ENCODE results near the gene ZBTB12.
"Not testable (repeated sequence)": the region's sequence is repeated elsewhere in the genome, so short reads cannot be mapped to it uniquely, and the experiment has no call there.

ZBTB12 gene

DNA sequence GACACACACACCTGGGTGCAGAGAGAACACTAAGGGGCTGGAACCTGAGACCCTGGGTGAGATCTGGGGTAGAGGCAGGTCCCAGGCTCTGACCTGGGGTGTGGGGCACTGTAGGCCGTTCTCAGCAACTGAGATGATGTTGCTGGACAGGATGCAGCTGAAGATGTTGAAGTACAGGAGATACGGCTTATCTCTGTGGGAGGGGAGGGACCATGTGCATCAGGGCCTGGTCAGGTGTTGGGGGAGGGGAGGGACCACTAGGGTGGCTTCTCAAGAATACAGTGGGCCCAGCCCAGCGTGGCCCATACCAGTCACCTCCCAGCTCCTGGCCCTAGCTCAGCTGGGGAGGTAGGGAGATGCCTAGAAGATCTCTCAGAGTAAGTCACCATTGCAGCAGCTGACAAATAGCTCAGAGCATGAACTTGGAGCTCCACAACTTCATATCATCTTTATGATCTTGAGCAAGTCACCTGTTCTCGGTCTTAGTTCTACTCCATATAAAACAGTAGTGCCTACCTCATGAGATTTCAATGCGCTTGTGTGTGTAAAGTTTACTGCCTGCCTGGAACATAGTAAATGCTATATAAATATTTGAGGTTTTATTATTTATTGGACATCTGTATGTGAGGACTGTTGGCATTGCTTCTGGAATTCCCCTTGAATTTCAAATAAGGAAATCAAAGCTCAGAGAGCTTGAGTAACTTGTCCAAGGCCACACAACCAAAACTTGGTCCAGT lies 26.9 kb downstream of the ZBTB12 start:
- no peak for DNase-seq

DNA sequence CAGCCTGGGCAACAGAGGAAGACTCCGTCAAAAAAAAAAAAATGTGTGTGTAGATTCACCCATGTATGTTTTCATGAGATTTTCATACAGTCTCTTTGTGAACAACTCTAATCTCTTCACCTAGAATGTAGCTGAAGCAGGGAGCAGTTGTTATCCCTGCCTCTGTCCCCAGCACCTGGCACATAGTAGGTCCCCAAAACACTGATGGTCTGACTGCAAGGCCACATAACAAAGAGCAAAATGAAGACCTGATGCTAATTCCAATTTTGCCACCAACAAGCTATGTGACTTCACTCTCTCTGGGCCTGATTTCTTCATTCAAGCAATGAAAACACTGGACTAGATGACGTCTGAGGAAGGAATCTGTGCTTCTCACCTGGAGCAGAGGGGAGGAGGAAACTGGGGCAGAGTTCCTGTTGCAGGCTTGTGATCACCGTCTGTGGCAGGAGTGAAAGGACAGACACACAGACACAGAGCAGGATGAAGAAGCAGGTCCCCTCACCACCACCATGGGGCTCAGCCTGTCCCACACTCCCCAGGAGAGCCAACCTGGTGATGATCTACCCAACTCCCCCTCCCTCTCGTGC lies 27.7 kb downstream of the ZBTB12 start:
- DNase-seq: no peak

DNA sequence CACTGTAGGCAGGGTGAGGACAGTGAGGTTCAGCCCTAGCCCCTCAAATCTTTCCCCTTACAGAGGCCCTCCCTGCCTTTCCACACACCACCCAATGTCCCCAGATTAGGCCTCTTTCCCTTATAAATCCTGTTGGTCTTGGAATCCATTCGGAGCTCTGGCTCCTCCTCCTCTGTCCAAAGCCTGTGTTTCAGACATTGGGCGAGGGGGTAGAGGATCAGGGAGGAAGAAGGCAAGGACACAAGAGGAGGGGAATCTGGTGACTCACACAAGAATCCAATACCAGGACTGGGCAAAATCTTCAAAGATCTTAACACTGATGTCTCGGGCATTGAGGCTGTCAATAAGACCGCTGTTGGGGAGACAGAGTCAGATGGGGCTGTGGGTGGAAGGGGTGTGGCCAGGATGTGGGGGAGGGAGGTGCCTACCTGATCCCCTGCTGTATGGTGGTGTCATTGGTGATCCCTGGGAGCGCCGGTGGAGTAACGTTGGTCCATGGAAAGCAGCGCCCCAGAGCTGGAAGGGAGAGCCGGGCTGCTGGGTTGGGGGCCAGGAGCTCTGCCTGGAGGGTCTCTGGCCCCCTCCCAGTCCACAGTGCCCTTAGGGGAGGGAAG lies 30.7 kb downstream of the ZBTB12 start:
- DNase-seq: no peak

- DNase-seq: no peak
These were observed 31.4 kb downstream of the ZBTB12 start for GRCh38 chr6:31870385-31870921.

DNA sequence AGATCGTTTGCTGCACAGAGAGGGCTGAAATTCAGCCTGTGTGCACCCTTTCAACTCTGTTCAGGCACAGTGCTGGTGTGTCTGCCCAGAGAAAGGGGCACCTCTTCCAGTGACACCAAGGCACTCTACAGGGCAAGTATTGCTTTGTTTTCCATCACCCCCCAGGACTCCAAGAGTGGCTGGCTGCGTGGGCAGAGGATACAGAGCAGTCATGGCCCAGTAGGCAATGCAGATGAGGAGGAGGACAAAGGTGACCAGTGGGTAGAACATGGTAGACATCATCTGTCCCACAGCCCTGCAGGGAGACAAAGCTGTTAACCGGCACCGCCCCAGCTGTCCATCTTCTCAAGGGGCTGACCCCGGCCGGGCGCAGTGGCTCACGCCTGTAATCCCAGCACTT lies 32.5 kb downstream of the ZBTB12 start:
- no peak for DNase-seq

DNA sequence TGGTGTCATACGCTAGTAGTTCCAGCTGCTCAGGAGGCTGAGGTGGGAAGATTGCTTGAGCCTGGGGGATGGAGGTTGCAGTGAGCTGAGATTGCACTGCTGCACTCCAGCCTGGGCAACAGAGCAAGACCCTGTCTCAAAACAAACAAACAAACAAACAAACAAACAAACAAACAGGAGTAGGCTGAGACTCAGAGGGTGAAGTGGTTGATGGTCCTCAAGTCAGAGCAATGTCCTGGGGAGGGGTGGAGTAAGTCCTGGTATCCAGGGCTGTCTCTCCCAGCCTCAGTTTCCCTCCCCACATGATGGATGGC lies 33.3 kb downstream of the ZBTB12 start:
- not testable (repeated sequence) for DNase-seq

DNA sequence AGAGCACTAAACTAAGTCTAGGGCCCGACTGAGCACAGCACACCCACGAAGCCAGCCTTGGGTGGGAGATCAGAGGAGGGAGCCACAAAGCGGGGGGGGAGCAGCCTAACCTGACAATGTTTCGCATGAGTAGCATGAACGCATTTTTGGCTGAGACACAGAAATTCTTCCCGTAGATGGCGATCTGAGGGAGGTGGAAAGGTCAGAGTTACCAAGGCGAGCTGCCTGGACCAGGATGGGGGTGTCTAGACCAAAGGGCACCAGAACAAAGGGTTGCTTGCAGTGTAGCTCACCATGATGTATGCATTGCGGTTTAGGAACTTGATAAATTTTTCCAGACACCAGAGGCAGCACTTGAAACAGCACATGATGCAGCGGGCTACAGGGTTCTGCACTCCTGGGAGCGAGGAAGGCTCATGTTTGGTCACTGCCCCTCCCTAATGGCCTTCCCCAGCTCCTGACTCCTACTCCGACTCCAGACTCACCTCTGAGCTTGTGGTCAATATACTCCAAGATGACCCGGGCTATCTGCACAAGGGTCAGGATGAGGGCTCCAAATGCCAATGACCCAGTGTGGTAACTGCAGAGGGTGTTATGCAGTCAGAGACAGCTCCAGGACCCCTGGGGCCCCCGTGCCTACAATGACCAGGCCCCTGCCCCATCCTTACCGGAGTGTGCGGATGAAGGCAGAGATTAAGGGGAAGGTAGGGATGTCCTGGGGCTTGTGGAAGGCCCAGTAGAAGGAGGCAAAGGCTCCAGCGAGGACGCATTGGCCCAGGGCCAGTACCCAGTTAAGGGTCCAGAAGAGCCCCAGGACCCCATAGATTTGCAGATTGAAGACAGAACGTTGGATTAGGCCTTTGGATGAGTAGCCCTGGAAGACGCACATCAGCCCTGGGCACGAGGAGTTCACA lies 36.4 kb downstream of the ZBTB12 start:
- no peak for DNase-seq

DNA sequence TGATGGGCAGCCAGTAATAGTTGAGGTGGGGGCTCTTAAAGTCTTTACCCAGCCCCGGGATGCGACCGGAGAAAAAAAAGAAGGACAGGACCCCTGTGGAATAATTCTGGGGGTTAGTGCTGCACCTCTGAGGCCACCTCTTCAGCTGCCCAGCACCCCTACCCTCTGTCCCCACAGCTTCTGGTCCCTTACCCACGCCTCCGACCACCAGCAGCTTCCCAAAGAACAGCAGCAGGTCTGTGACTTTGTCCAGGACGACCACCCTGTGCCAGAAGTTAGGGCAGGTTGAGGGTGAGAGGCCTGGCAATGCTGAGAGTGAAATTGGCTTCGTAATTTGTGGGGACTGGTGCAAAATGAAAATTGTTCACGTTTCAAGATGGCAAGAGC lies 37.1 kb downstream of the ZBTB12 start:
- DNase-seq: no peak

- DNase-seq: not testable (repeated sequence)
These were observed 37.7 kb downstream of the ZBTB12 start for GRCh38 chr6:31864123-31864562.

DNA sequence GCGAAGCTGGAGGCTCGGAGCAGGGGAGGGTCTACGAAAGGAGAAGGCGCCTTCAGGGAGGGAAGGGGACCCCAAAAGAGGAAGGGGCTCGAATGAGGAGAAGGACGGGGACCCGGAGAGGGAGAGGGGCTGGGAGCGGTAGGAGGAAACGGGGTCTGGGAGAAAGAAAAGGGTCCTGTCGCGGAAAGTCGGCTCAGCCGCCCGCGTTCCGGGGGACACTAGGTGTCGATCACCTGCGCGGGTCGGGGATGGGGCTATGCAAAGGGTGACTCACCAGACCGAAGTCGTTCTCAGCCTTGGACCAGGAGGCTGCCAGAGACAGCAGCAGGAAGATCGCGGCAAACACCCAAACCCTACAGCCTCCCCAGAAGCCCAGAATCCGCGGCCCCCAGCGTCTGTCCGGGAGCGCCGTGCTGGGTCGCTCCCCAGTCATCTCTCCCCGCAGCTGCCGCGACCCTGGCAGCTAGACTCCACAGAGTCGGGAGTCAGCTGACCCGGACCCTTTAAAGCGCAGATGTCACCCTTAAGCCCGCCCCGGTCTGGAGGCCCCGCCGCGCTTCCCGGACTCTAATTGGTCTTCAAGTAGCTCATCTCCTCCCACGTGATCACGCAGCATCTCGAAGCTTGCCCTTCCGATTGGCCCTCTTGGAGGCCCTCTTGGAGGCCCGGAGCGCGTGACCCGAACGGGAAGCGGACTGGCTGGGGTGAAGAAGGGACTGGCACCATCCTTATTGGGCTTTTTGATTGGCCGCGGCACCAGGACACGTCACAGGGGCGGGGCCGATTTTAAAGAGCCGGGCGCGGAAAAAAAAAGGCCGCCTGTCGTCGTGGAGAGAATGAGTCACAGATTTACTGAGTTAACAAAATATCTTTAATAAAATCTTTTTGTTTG lies 39.3 kb downstream of the ZBTB12 start, which contains the start of gene NEU1:
Gene NEU1 (minus strand): TSS at position 478 of the 892 bp plus-strand sequence. CDS start 45 bp downstream, at position 433.
- peak; percentile 97 for DNase-seq

- no peak for DNase-seq
These were observed 40.0 kb downstream of the ZBTB12 start for GRCh38 chr6:31861919-31862343.

- DNase-seq: no peak
These were observed 40.7 kb downstream of the ZBTB12 start for GRCh38 chr6:31861150-31861549.

DNA sequence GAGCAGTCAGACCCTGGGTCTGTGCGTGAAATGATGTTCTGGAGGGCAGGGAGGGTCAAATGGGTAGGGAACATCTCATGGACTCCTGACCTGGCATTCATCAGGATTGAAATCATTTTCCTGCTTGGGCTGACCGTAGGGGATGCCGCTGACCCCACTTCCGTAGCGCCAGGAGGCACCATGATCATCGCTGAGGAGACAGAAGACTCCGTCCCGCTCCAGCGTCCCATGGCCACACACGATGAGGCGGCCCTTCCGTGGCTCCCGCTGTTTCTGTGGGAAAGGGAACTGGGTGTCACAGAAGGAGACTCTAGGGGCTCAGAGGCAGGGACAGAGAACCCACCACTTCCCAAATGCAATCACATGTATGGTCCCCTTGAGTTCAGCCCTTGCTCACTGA lies 41.5 kb downstream of the ZBTB12 start:
- no peak for DNase-seq

DNA sequence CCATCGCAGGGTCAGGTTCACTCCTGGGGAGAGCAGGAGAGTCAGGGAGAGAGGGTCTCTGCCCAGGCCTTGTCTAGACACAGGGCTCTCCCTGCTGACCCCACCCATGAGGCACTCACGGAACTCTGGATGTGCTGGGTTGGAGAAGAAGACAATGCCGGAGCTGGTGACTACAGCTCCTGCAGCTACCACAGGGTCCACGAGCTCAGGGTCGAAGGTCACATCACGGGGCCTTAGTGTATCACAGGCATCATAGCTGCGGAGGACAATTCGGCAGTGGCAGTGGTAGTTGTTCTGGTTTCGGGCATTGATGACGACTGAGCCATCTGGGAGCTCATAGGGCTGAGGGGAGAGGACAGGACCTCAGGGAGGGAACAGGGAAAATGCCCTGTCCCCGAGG lies 42.0 kb downstream of the ZBTB12 start:
- no peak for DNase-seq

GRCh38 chr6:31858707-31859106 lies 43.2 kb downstream of the ZBTB12 start:
- DNase-seq: no peak

- not testable (repeated sequence) for DNase-seq
These were observed 44.1 kb downstream of the ZBTB12 start for GRCh38 chr6:31857774-31858173.

DNA sequence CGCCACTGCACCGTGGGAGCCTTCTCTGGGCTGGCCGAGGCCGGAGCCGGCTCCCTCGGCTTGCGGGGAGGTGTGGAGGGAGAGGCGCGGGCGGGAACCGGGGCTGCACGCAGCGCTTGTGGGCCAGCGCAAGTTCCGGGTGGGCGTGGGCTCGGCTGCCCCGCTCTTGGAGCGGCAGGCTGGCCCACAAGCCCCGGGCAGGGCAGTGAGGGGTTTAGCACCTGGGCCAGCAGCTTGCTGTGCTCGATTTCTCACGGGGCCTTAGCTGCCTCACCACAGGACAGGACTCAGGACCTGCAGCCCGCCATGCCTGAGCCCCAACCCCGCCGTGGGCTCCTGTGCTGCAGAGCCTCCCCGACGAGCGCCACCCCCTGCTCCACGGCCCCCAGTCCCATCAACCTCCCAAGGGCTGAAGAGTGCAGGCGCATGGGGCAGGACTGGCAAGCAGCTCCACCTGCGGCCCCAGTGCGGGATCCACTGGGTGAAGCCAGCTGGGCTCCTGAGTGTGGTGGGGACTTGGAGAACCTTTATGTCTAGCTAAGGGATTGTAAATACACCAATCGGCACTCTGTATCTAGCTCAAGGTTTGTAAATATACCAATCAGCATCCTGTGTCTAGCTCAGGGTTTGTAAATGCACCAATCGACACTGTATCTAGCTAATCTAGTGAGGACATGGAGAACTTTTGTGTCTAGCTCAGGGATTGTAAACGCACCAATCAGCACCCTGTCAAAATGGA lies 49.7 kb downstream of the ZBTB12 start:
- not testable (repeated sequence) for DNase-seq

GRCh38 chr6:31851485-31851832 lies 50.4 kb downstream of the ZBTB12 start:
- DNase-seq: no peak

GRCh38 chr6:31850765-31851484 lies 51.0 kb downstream of the ZBTB12 start:
- no peak for DNase-seq
